ENCODE data around the gene LRMDA.
A peak's percentile ranks its signal among the peaks of the same experiment; 100 is the strongest.

LRMDA gene

GRCh38 chr10:76037531-76038155 lies 606.2 kb downstream of the LRMDA start:
- Mint-ChIP-seq H3K27ac (no peak overlapping the region), H3K27me3 (ENCODE audit: low read depth) (peaks cover 20% of the 10 kb centered on the region), H3K36me3 (ENCODE audit: low read depth) (peaks cover 13% of the 10 kb centered on the region), H3K9me3 (peaks cover 18% of the 10 kb centered on the region), H3K4me3 (no peak overlapping the region), H3K4me1 (peaks cover 51% of the 10 kb centered on the region)
- no peak for TF ChIP-seq CTCF (IDR thresholded peaks at IDR 0.05; ENCODE audit: unreplicated experiment in 3 of 3)

GRCh38 chr10:76038696-76039095 lies 607.3 kb downstream of the LRMDA start:
- H3K27me3 Mint-ChIP-seq (ENCODE audit: low read depth): peaks cover 17% of the 10 kb centered on the region
- H3K36me3 Mint-ChIP-seq (ENCODE audit: low read depth): peaks cover 13% of the 10 kb centered on the region
- no peak for TF ChIP-seq CTCF (IDR thresholded peaks at IDR 0.05; ENCODE audit: unreplicated experiment in 3 of 3)
- no peak overlapping the region for H3K4me3 Mint-ChIP-seq
- H3K27ac Mint-ChIP-seq: no peak overlapping the region
- peaks cover 18% of the 10 kb centered on the region for H3K9me3 Mint-ChIP-seq
- H3K4me1 Mint-ChIP-seq: peaks cover 43% of the 10 kb centered on the region

GRCh38 chr10:76040107-76040829 lies 608.8 kb downstream of the LRMDA start:
- Mint-ChIP-seq H3K27ac (peak overlapping the region in 1 of 3 experiments; percentile 35), H3K4me1 (peaks cover 27% of the 10 kb centered on the region), H3K36me3 (ENCODE audit: low read depth) (peaks cover 13% of the 10 kb centered on the region), H3K9me3 (peaks cover 18% of the 10 kb centered on the region), H3K27me3 (ENCODE audit: low read depth) (peaks cover 23% of the 10 kb centered on the region), H3K4me3 (no peak overlapping the region)
- TF ChIP-seq CTCF (IDR thresholded peaks at IDR 0.05; ENCODE audit: unreplicated experiment in 3 of 3): no peak

GRCh38 chr10:76040830-76041220 lies 609.4 kb downstream of the LRMDA start:
- peaks cover 22% of the 10 kb centered on the region for H3K4me1 Mint-ChIP-seq
- H3K9me3 Mint-ChIP-seq: peaks cover 18% of the 10 kb centered on the region
- TF ChIP-seq CTCF (IDR thresholded peaks at IDR 0.05; ENCODE audit: unreplicated experiment in 3 of 3): no peak
- H3K27me3 Mint-ChIP-seq (ENCODE audit: low read depth): peaks cover 23% of the 10 kb centered on the region
- no peak overlapping the region for H3K4me3 Mint-ChIP-seq
- H3K27ac Mint-ChIP-seq: peak overlapping the region in 1 of 3 experiments; percentile 35
- H3K36me3 Mint-ChIP-seq (ENCODE audit: low read depth): peaks cover 13% of the 10 kb centered on the region

GRCh38 chr10:76041551-76041950 lies 610.1 kb downstream of the LRMDA start:
- H3K36me3 Mint-ChIP-seq (ENCODE audit: low read depth): peaks cover 13% of the 10 kb centered on the region
- H3K4me3 Mint-ChIP-seq: no peak overlapping the region
- H3K27ac Mint-ChIP-seq: no peak overlapping the region
- peaks cover 15% of the 10 kb centered on the region for H3K4me1 Mint-ChIP-seq
- peaks cover 15% of the 10 kb centered on the region for H3K9me3 Mint-ChIP-seq
- no peak for TF ChIP-seq CTCF (IDR thresholded peaks at IDR 0.05; ENCODE audit: unreplicated experiment in 3 of 3)
- peaks cover 28% of the 10 kb centered on the region for H3K27me3 Mint-ChIP-seq (ENCODE audit: low read depth)
